Calu3 (cell line): Measurements from ENCODE around the gene TLE3. TPM values are rescaled to one million over a fixed set of nuclear protein-coding genes. Genes with fewer than 3 reads are reported as not detected.

Source experiments
- BruUV-seq: library from RNA; stranded (reverse); fragments of 400-500 nt; replicated peaks from 2 replicates; lab custom pipeline; 2021; lab: Mats Ljungman, UMichigan
- CTCF ChIA-PET: fragments of 300-600 bp; sonication (Branson Sonifier 250); formaldehyde crosslinking; loops from one replicate; lab custom pipeline; 2022; ENCODE audit warnings: antibody characterized with exemption; lab: Charles Lee
- DNase-seq: peaks from one replicate; pipeline ENCODE4 v3.0.0; 2022
- H3K27ac Mint-ChIP-seq: one replicate; pipeline ENCODE4 v1.8.0; 2022; ENCODE audit warnings: mixed read lengths; ENCODE audit not compliant: unreplicated experiment
- H3K27me3 Mint-ChIP-seq: one replicate; pipeline ENCODE4 v1.8.0; 2022; ENCODE audit warnings: mixed read lengths; ENCODE audit not compliant: unreplicated experiment
- H3K36me3 Mint-ChIP-seq: one replicate; pipeline ENCODE4 v1.8.0; 2022; ENCODE audit warnings: mild to moderate bottlenecking, moderate library complexity, mixed read lengths; ENCODE audit not compliant: insufficient read depth, unreplicated experiment
- H3K4me1 Mint-ChIP-seq: one replicate; pipeline ENCODE4 v1.8.0; 2022; ENCODE audit warnings: mild to moderate bottlenecking, low read depth, mixed read lengths; ENCODE audit not compliant: unreplicated experiment
- H3K4me3 Mint-ChIP-seq: one replicate; pipeline ENCODE4 v1.8.0; 2022; ENCODE audit warnings: mild to moderate bottlenecking, low read depth, moderate library complexity, mixed read lengths; ENCODE audit not compliant: unreplicated experiment
- H3K9me3 Mint-ChIP-seq: one replicate; pipeline ENCODE4 v1.8.0; 2022; ENCODE audit warnings: low read depth, mixed read lengths; ENCODE audit not compliant: unreplicated experiment
- intact Hi-C: fragments of 100-400 bp; cut with micrococcal nuclease; formaldehyde crosslinking; loops from one replicate; pipeline ENCODE4 v1.10.0; 2022; ENCODE audit not compliant: unreplicated experiment
- total RNA-seq: library from RNA; stranded (reverse); gene quantifications from 2 replicates; pipeline ENCODE4 v1.2.3, GENCODE V29; 2022
- TF ChIP-seq, protein P1 (sequence below): fragments of 200-600 bp; IDR thresholded peaks from one replicate; pipeline ENCODE4 v1.8.0; 2022; ENCODE audit warnings: antibody characterized with exemption; ENCODE audit not compliant: unreplicated experiment

TLE3 gene
- total RNA-seq, 1 experiment from 2014 or later, result 54.8 TPM

- H3K36me3 Mint-ChIP-seq, result no peaks in the 10 kb centered on the region
- CTCF ChIA-PET, result interaction anchor here (0.6 to 1.3 kb wide), 3 partner anchors 22 to 61 kb away, joined by 3 to 5 read pairs (median 3); no protein-coding TSS in a partner anchor
- TF ChIP-seq, protein P1, sequence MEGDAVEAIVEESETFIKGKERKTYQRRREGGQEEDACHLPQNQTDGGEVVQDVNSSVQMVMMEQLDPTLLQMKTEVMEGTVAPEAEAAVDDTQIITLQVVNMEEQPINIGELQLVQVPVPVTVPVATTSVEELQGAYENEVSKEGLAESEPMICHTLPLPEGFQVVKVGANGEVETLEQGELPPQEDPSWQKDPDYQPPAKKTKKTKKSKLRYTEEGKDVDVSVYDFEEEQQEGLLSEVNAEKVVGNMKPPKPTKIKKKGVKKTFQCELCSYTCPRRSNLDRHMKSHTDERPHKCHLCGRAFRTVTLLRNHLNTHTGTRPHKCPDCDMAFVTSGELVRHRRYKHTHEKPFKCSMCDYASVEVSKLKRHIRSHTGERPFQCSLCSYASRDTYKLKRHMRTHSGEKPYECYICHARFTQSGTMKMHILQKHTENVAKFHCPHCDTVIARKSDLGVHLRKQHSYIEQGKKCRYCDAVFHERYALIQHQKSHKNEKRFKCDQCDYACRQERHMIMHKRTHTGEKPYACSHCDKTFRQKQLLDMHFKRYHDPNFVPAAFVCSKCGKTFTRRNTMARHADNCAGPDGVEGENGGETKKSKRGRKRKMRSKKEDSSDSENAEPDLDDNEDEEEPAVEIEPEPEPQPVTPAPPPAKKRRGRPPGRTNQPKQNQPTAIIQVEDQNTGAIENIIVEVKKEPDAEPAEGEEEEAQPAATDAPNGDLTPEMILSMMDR, result no peak
- DNase-seq, result no peak
- no TSS peak for BruUV-seq
- peaks cover 27% of the 10 kb centered on the region for H3K27me3 Mint-ChIP-seq
- H3K4me3 Mint-ChIP-seq, result no peak overlapping the region
- H3K9me3 Mint-ChIP-seq, result no peaks in the 10 kb centered on the region
- no peak overlapping the region for H3K27ac Mint-ChIP-seq
- intact Hi-C loops, result no loop called here
- H3K4me1 Mint-ChIP-seq, result no peaks in the 10 kb centered on the region
Observed at GRCh38 chr15:70119911-70120508, 22.3 kb upstream of the TLE3 start.

- intact Hi-C loops, result no loop called here
- H3K4me1 Mint-ChIP-seq, result peaks cover 8% of the 10 kb centered on the region
- BruUV-seq, result no TSS peak
- H3K36me3 Mint-ChIP-seq, result no peaks in the 10 kb centered on the region
- CTCF ChIA-PET, result no interaction called here
- no peak overlapping the region for H3K27ac Mint-ChIP-seq
- H3K9me3 Mint-ChIP-seq, result no peaks in the 10 kb centered on the region
- no peak overlapping the region for H3K4me3 Mint-ChIP-seq
- DNase-seq, result no peak
- TF ChIP-seq, protein P1, result no peak
- peaks cover 40% of the 10 kb centered on the region for H3K27me3 Mint-ChIP-seq
Observed at GRCh38 chr15:70118599-70118998, 20.9 kb upstream of the TLE3 start.

DNA sequence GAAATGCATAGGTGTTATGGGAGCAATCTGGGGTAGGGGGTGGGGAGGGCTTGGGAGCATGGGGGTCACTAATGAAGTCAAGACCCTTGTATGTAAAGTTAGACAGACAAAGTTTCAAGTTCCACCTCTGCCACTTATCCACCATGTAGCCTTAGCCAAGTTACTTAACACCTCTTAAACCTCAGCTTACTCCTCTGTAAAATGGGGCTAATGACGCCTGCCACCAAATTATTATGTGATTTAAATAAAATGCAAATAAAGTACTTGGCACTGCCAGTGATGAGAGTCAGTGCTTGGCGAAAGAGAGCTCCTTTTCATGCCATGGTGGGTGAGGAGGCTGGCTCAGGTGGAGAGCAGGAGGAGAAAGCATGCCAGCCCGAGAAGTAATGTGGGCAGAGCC lies 18.6 kb upstream of the TLE3 start:
- intact Hi-C loops, result no loop called here
- Mint-ChIP-seq H3K27ac (no peak overlapping the region), H3K27me3 (peaks cover 43% of the 10 kb centered on the region), H3K9me3 (no peaks in the 10 kb centered on the region), H3K36me3 (no peaks in the 10 kb centered on the region), H3K4me1 (peaks cover 18% of the 10 kb centered on the region), H3K4me3 (no peak overlapping the region)
- BruUV-seq, result no TSS peak
- CTCF ChIA-PET, result interaction anchor here (1.0 kb wide), 1 partner anchor 14 kb away, joined by 3 read pairs; no protein-coding TSS in a partner anchor
- TF ChIP-seq, protein P1, result no peak
- DNase-seq, result no peak

- Mint-ChIP-seq H3K9me3 (no peaks in the 10 kb centered on the region), H3K27me3 (peaks cover 43% of the 10 kb centered on the region), H3K36me3 (no peaks in the 10 kb centered on the region), H3K4me1 (peaks cover 18% of the 10 kb centered on the region), H3K27ac (no peak overlapping the region), H3K4me3 (no peak overlapping the region)
- TF ChIP-seq, protein P1, result no peak
- intact Hi-C loops, result no loop called here
- no TSS peak for BruUV-seq
- CTCF ChIA-PET, result no interaction called here
- DNase-seq, result no peak
Observed at GRCh38 chr15:70114221-70114620, 16.5 kb upstream of the TLE3 start.
